ENCODE results near the gene CST4.

The CST4 gene

DNA sequence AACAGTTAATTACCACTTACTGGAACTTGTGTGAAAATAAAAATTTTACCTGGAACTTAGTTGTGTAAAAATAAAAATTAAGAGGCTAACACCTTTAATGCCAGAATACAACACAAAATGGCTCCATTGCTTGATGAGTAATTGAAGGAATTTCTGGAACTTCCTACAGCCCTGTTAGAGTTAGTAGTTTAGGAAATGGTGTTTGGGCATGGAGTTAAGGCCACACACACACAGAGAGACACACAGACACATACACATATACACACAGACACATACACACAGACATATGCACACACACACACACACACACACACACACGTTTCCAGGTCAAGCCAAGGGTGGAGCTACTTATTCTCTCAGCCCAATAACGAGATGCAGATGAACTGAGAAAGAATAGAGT lies 30.5 kb downstream of the CST4 start:
- TF ChIP-seq, protein P1, sequence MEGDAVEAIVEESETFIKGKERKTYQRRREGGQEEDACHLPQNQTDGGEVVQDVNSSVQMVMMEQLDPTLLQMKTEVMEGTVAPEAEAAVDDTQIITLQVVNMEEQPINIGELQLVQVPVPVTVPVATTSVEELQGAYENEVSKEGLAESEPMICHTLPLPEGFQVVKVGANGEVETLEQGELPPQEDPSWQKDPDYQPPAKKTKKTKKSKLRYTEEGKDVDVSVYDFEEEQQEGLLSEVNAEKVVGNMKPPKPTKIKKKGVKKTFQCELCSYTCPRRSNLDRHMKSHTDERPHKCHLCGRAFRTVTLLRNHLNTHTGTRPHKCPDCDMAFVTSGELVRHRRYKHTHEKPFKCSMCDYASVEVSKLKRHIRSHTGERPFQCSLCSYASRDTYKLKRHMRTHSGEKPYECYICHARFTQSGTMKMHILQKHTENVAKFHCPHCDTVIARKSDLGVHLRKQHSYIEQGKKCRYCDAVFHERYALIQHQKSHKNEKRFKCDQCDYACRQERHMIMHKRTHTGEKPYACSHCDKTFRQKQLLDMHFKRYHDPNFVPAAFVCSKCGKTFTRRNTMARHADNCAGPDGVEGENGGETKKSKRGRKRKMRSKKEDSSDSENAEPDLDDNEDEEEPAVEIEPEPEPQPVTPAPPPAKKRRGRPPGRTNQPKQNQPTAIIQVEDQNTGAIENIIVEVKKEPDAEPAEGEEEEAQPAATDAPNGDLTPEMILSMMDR (conservative IDR thresholded peaks at IDR 0.05; ENCODE audit: low read depth, low read length) = no peak
- H3K4me3 ChIP-seq (ENCODE audit: low read depth, low read length) = no peak overlapping the region
- no peak for DNase-seq (ENCODE audit: low read depth)

DNA sequence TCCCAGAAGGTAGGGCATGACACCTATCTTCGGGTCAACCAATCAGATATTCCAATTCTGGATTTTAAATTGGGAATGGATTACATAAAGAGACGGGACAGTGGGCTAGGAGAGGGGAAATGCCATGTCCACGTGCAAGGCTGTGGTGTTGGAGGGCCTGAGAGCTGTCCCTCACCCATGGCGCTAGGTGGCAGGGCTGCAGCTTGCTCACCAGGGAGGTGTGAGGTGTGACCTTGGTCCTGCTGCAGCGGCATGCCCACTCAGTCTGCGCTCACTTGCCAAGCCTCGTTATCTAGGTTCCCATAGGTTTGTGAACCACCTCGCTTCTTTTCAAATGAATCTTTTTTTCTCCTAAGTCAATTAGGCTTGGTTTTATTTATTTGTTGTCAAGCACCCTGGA lies 31.6 kb downstream of the CST4 start:
- H3K4me3 ChIP-seq (ENCODE audit: low read depth, low read length) = no peak overlapping the region
- TF ChIP-seq, protein P1 (conservative IDR thresholded peaks at IDR 0.05; ENCODE audit: low read depth, low read length) = no peak
- no peak for DNase-seq (ENCODE audit: low read depth)

DNA sequence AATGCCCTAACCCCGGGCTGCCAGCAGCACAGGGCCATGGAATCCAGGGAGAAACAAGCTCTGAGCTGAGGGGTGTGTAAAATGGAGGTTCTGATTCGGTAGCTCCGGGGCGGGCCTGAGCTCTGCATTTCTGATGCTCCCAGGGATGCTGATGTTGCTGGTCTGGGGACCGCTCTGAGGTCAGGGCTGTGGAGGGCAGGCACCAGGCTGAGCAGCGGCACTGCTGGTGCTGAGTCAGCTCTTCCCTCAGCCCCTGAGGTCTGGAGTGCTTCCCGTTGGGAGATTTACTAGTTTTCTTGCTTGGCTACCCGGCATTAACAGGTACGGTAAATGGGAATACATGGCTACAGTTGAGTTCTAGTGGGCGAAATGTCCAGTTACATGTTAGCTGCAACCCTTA lies 32.5 kb downstream of the CST4 start:
- DNase-seq (ENCODE audit: low read depth) = no peak
- TF ChIP-seq, protein P1 (conservative IDR thresholded peaks at IDR 0.05; ENCODE audit: low read depth, low read length) = no peak
- no peak overlapping the region for H3K4me3 ChIP-seq (ENCODE audit: low read depth, low read length)

DNA sequence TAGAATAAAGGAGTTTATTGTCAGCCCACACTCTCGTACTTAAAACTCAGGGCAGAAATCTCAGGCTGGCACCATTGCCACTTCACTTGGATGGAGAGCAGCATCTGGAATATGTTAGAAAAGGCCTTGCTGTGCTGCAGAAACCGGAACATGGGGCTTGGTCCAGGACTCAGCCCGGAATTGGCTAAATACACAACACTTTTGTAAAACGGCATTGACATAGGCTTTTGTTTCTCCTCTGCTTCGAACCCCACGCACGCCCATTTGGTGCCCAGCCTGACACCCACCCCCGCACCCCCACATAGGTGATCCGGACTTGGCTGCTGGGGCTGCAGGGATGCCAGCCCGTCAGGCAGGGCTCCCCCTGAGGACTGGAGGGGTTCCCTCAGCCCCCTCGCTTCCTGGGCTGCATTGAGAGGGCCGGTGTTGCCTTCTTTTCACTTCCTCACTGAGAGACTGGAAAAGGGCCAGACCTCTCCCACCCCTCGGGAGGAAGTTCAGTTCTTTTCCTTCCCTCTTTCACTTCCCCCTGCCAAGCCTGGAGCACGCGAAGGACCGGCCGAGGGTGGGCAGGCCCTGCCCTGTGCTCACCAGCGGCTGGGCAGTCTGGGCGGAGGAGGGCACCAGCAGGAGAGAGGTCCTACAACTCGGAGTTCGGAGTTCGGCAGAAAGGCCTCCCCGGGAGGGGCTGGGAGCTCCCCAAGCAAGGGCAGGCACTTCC lies 33.2 kb downstream of the CST4 start:
- H3K4me3 ChIP-seq (ENCODE audit: low read depth, low read length) = no peak overlapping the region
- DNase-seq (ENCODE audit: low read depth) = no peak
- TF ChIP-seq, protein P1 (conservative IDR thresholded peaks at IDR 0.05; ENCODE audit: low read depth, low read length) = no peak

DNA sequence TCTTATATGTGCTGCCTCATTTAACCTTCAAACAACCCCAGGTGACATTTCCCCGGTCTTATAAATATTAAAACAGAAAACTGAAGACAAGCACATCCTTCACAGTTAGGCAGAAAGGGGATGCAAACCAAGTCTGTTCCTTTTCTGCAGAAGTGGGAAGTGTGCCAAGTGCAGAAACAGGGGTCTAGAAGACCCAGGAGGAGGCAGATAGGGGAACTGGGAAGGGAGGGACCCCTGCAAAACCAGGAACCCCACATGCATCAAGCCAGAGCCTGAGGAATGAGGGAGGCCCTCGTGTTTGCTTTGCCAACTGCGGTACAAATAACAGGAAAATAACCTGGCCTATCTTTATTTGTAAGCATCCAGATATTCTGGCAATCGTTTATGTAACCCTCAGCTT lies 34.1 kb downstream of the CST4 start:
- H3K4me3 ChIP-seq (ENCODE audit: low read depth, low read length) = no peak overlapping the region
- no peak for DNase-seq (ENCODE audit: low read depth)
- TF ChIP-seq, protein P1 (conservative IDR thresholded peaks at IDR 0.05; ENCODE audit: low read depth, low read length) = no peak

DNA sequence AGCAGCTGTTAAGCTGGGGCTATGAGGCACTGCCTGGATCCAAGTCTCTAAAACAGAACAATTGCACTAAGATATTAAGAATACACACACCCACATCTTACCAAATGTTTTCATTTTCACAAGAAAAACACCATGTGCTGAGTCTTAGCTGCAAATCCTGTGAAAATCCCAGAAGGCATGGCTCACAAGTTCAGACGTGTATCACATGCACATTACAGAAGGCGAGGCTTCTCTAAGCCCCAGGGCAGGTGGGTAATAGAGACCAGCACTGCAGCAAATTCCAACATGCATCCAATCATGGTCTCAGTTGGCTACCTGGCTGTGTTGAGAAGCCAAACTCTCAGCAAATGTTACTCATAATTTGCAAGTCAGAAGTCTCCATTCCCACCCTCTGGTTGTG lies 34.8 kb downstream of the CST4 start:
- no peak overlapping the region for H3K4me3 ChIP-seq (ENCODE audit: low read depth, low read length)
- TF ChIP-seq, protein P1 (conservative IDR thresholded peaks at IDR 0.05; ENCODE audit: low read depth, low read length) = no peak
- no peak for DNase-seq (ENCODE audit: low read depth)

DNA sequence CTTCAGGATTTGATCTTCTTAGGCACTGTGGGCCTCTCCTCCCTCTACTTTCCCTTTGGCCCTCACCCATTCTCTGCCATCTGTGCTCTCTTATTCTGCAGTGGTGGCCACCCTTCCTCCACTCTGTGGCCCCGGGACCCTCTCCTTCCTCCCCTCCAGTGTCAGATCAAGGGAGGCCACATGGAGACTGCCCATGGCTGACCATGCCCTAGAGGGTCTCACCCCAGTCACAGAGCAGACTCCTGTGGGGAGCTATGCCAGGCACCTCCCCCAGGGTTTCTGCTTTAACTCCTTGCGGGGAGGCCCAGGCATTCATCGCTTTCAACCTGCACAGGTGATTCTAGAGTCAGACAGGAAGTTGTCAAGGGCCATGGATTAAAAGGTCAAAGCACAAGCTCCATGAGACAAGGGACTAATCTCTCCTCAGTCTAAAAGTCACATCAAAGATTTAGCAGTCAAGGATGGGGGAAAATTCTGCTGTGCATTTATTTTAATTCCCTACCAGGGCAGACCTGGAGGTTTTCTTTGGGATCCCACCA lies 35.4 kb downstream of the CST4 start:
- TF ChIP-seq, protein P1 (conservative IDR thresholded peaks at IDR 0.05; ENCODE audit: low read depth, low read length) = no peak
- H3K4me3 ChIP-seq (ENCODE audit: low read depth, low read length) = no peak overlapping the region
- DNase-seq (ENCODE audit: low read depth) = no peak

Measured in choroid plexus epithelial cell (primary cell).